GM19467 (cell line): ENCODE data around the gene RBMS3.
"Not testable (repeated sequence)": the region's sequence is repeated elsewhere in the genome, so short reads cannot be mapped to it uniquely, and the experiment has no call there.

Source experiments
- ATAC-seq: cut with Tn5 transposase; IDR thresholded peaks from one replicate; pipeline ENCODE4 v1.9.1; 2021; ENCODE audit warnings: mild to moderate bottlenecking, moderate library complexity; ENCODE audit not compliant: unreplicated experiment

Gene RBMS3

GRCh38 chr3:29337565-29337964 is 56.7 kb downstream of the RBMS3 start:
- no peak for ATAC-seq

- no peak for ATAC-seq
Observed at GRCh38 chr3:29338377-29338776, 57.5 kb downstream of the RBMS3 start.

- no peak for ATAC-seq
Observed at GRCh38 chr3:29339016-29339833, 58.4 kb downstream of the RBMS3 start.

- no peak for ATAC-seq
Observed at GRCh38 chr3:29344154-29344553, 63.3 kb downstream of the RBMS3 start.

GRCh38 chr3:29344935-29345334 is 64.1 kb downstream of the RBMS3 start:
- no peak for ATAC-seq

GRCh38 chr3:29345516-29346300 is 64.8 kb downstream of the RBMS3 start:
- ATAC-seq: no peak

- no peak for ATAC-seq
Observed at GRCh38 chr3:29346828-29347227, 66.0 kb downstream of the RBMS3 start.

- no peak for ATAC-seq
Observed at GRCh38 chr3:29347412-29347811, 66.5 kb downstream of the RBMS3 start.

GRCh38 chr3:29348316-29348715 is 67.4 kb downstream of the RBMS3 start:
- no peak for ATAC-seq

- ATAC-seq: no peak
Observed at GRCh38 chr3:29349049-29349448, 68.2 kb downstream of the RBMS3 start.

GRCh38 chr3:29353807-29354206 is 72.9 kb downstream of the RBMS3 start:
- ATAC-seq: no peak

GRCh38 chr3:29354894-29355293 is 74.0 kb downstream of the RBMS3 start:
- no peak for ATAC-seq

- ATAC-seq: no peak
Observed at GRCh38 chr3:29356062-29356461, 75.2 kb downstream of the RBMS3 start.

GRCh38 chr3:29360289-29360688 is 79.4 kb downstream of the RBMS3 start:
- ATAC-seq: not testable (repeated sequence)

GRCh38 chr3:29363110-29363509 is 82.2 kb downstream of the RBMS3 start:
- no peak for ATAC-seq

GRCh38 chr3:29370021-29370420 is 89.2 kb downstream of the RBMS3 start:
- ATAC-seq: no peak

GRCh38 chr3:29370476-29371420 is 89.9 kb downstream of the RBMS3 start:
- ATAC-seq: no peak

GRCh38 chr3:29373131-29373680 is 92.3 kb downstream of the RBMS3 start:
- no peak for ATAC-seq

- no peak for ATAC-seq
Observed at GRCh38 chr3:29374226-29374625, 93.4 kb downstream of the RBMS3 start.

GRCh38 chr3:29379097-29379496 is 98.2 kb downstream of the RBMS3 start:
- no peak for ATAC-seq

GRCh38 chr3:29381595-29381994 is 100.7 kb downstream of the RBMS3 start:
- ATAC-seq: no peak
